SK-N-MC (cell line): ENCODE data around the gene VPS26A.
"Not testable (repeated sequence)": the region's sequence is repeated elsewhere in the genome, so short reads cannot be mapped to it uniquely, and the experiment has no call there.

ENCODE experiments used
- DNase-seq: peaks from one replicate; pipeline ENCODE4 v3.0.0-alpha.2; 2011; ENCODE audit warnings: low read depth, low spot score
- H3K27ac ChIP-seq: fragments of 200-600 bp; sonication (generic); 2 replicates; pipeline ENCODE4 v1.5.1; 2016; ENCODE audit warnings: mixed run types
- H3K36me3 ChIP-seq: fragments of 200-600 bp; sonication (generic); 2 replicates; pipeline ENCODE4 v1.6.1; 2017; ENCODE audit warnings: antibody characterized with exemption, low read length, mixed read lengths; ENCODE audit not compliant: insufficient read depth
- H3K4me3 ChIP-seq: fragments of 200-600 bp; sonication (generic); 2 replicates; pipeline ENCODE4 v1.5.1; 2016
- H3K9ac ChIP-seq: fragments of 200-600 bp; sonication (generic); 2 replicates; pipeline ENCODE4 v1.8.0; 2017; ENCODE audit warnings: mixed run types, mixed read lengths; ENCODE audit not compliant: insufficient read length
- H3K9me3 ChIP-seq: fragments of 200-600 bp; sonication (generic); 2 replicates; pipeline ENCODE4 v1.6.1; 2017; ENCODE audit warnings: low read depth, mild to moderate bottlenecking, antibody characterized with exemption, low read length, moderate library complexity, mixed read lengths
- EZH2 ChIP-seq: fragments of 200-600 bp; sonication (generic); IDR thresholded peaks from one replicate; pipeline ENCODE4 v1.6.1; 2017; ENCODE audit warnings: antibody characterized with exemption
- FOXP2 ChIP-seq: optimal IDR thresholded peaks from 2 replicates; pipeline ENCODE3; 2011; ENCODE audit warnings: mild to moderate bottlenecking, moderate library complexity; ENCODE audit not compliant: insufficient read depth; ENCODE audit errors: extremely low read length, control extremely low read depth
- POLR2AphosphoS5 ChIP-seq: IDR thresholded peaks from 2 replicates; pipeline ENCODE4 v1.6.1; 2012; ENCODE audit warnings: mild to moderate bottlenecking, low read depth, low read length, borderline replicate concordance

VPS26A gene

GRCh38 chr10:69119896-69120295 lies 4.1 kb upstream of the VPS26A start:
- no peak for TF ChIP-seq FOXP2
- TF ChIP-seq EZH2: no peak
- TF ChIP-seq POLR2AphosphoS5: no peak
- Histone ChIP-seq H3K9me3 (no peaks in the 10 kb centered on the region), H3K36me3 (no peaks in the 10 kb centered on the region), H3K9ac (no peak overlapping the region), H3K4me3 (no peak overlapping the region), H3K27ac (no peak overlapping the region)
- DNase-seq: no peak

GRCh38 chr10:69123306-69123746 lies 652 bp upstream of the VPS26A start:
- Histone ChIP-seq H3K9me3 (no peaks in the 10 kb centered on the region), H3K9ac (peak overlapping the region; percentile 83), H3K4me3 (peak overlapping the region; percentile 84), H3K27ac (peak overlapping the region; percentile 67), H3K36me3 (no peaks in the 10 kb centered on the region)
- no peak for DNase-seq
- no peak for TF ChIP-seq POLR2AphosphoS5
- no peak for TF ChIP-seq EZH2

- no peak overlapping the region for H3K27ac ChIP-seq
- DNase-seq: no peak
- TF ChIP-seq EZH2 (no peak), POLR2AphosphoS5 (no peak)
Measured at GRCh38 chr10:69124563-69125268, 738 bp downstream of the VPS26A start.

DNA sequence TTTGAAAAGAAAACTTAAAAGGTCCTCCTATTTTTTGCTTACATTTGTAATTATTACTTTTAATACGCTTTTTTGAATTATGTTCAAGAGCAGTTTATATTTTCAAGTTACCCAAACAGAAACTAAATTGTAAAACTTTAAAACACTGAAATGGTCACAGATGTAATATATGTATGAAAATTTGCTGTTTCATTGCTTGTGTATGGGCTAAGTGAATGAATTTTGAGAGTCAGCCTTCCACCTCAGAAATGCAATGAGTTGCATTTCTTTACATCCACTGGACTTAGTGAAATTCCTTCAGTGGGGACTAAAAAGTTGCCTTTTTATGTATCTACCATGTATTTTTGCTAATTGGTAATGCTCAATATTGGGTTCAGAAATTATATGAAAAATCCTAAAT lies 1.6 kb downstream of the VPS26A start:
- H3K9me3 ChIP-seq: no peaks in the 10 kb centered on the region
- H3K36me3 ChIP-seq: no peaks in the 10 kb centered on the region
- TF ChIP-seq EZH2 (no peak), POLR2AphosphoS5 (no peak), FOXP2 (no peak)
- peak overlapping the region; percentile 79 for H3K9ac ChIP-seq
- DNase-seq: no peak
- peak overlapping the region; percentile 84 for H3K4me3 ChIP-seq
- H3K27ac ChIP-seq: no peak overlapping the region

More at GRCh38 chr10:69124563-69125268, 738 bp downstream of the VPS26A start:
- H3K4me3 ChIP-seq: peak overlapping the region; percentile 84
- no peaks in the 10 kb centered on the region for H3K36me3 ChIP-seq
- peak overlapping the region; percentile 79 for H3K9ac ChIP-seq
- H3K9me3 ChIP-seq: no peaks in the 10 kb centered on the region

DNA sequence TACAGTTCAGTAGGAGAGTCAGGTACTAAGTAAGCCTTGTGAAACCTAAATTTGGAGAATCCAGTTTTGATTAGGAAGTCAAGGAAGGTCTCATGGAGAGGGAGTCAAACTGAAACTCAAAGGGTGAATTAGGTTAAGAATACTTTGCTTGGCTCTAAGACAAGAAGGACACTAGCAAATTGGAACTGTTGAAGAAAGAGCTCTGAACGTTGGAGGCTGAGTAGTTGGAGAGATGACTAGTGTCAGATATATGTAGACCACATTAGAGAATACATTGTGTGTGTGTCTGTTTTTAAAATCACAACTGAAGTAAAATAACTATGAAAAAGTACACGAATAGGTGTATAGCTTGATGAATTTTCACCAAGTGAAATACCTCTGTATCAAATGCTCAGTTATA lies 6.3 kb downstream of the VPS26A start:
- Histone ChIP-seq H3K36me3 (peaks cover 8% of the 10 kb centered on the region; the same call in 1 of the 2 replicates), H3K27ac (no peak overlapping the region), H3K9ac (no peak overlapping the region), H3K9me3 (no peaks in the 10 kb centered on the region), H3K4me3 (no peak overlapping the region)
- TF ChIP-seq POLR2AphosphoS5 (no peak), FOXP2 (no peak), EZH2 (no peak)
- DNase-seq: no peak

GRCh38 chr10:69139961-69140360 lies 16.0 kb downstream of the VPS26A start:
- H3K9ac ChIP-seq: no peak overlapping the region
- DNase-seq: no peak
- no peaks in the 10 kb centered on the region; the same call in 1 of the 2 replicates for H3K36me3 ChIP-seq
- H3K9me3 ChIP-seq: no peaks in the 10 kb centered on the region
- no peak overlapping the region for H3K27ac ChIP-seq
- H3K4me3 ChIP-seq: no peak overlapping the region
- TF ChIP-seq POLR2AphosphoS5 (no peak), FOXP2 (no peak), EZH2 (no peak)

DNA sequence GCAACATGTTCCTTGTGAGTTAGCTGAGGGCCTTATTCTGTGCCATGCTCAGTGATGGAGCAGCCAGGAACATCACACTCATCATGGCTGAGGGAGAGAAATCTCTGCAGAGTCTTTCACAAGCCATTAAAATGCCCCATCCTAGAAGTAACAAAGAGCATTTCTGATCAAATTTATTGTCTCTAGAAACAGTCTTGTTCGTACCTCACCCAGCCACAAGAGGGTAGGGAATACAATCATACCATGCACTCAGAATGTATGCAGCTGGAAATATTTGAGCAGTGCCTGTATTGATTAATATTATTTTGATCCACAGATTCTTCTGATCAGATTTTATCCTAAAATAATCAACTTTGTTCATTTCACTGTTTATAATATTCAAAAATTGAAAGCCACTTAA lies 17.3 kb downstream of the VPS26A start:
- no peak overlapping the region for H3K27ac ChIP-seq
- H3K9me3 ChIP-seq: no peaks in the 10 kb centered on the region
- DNase-seq: no peak
- H3K4me3 ChIP-seq: no peak overlapping the region
- no peaks in the 10 kb centered on the region; the same call in 1 of the 2 replicates for H3K36me3 ChIP-seq
- TF ChIP-seq EZH2: no peak
- TF ChIP-seq POLR2AphosphoS5: no peak
- no peak for TF ChIP-seq FOXP2
- H3K9ac ChIP-seq: no peak overlapping the region

DNA sequence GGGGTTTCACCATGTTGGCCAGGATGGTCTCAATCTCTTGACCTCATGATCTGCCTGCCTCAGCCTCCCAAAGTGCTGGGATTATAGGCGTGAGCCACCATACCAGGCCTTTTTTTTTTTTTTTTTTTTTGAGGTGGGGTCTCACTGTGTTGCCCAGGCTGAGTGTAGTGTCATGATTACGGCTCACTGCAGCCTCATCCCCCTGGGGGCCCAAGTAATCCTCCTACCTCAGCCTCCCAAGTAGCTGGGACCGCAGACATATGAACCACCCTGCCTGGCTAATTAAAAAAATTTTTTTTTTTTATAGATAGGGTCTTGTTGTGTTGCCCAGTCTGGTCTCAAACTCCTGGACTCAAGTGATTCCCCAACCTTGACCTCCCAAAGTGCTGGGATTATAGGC lies 18.1 kb downstream of the VPS26A start:
- DNase-seq, H3K9ac ChIP-seq, H3K4me3 ChIP-seq, H3K36me3 ChIP-seq, H3K27ac ChIP-seq, H3K9me3 ChIP-seq: not testable (repeated sequence)

- Histone ChIP-seq H3K36me3 (no peaks in the 10 kb centered on the region), H3K27ac (no peak overlapping the region), H3K9me3 (no peaks in the 10 kb centered on the region), H3K9ac (no peak overlapping the region), H3K4me3 (no peak overlapping the region)
- TF ChIP-seq FOXP2 (no peak), EZH2 (no peak), POLR2AphosphoS5 (no peak)
- no peak for DNase-seq
Measured at GRCh38 chr10:69142983-69143382, 19.0 kb downstream of the VPS26A start.
